Naive thymus-derived CD4-positive, alpha-beta T cell (primary cell): Measurements from ENCODE around the gene ATP8A2. TPM values are rescaled to one million over a fixed set of nuclear protein-coding genes. Genes with fewer than 3 reads are reported as not detected.

Source experiments
- ATAC-seq: fragments of 150-1000 bp; cut with Tn5 transposase; 2 replicates; pipeline ENCODE4 v1.10.0; 2021; ENCODE audit warnings: mild to moderate bottlenecking, moderate library complexity
- CTCF ChIA-PET: fragments of 350-600 bp; sonication (Branson Sonifier 250); formaldehyde crosslinking; loops from one replicate; lab custom pipeline; 2021; ENCODE audit warnings: antibody characterized with exemption; lab: Charles Lee
- POLR2A ChIA-PET: fragments of 350-600 bp; sonication (Branson Sonifier 250); formaldehyde crosslinking; loops from one replicate; lab custom pipeline; 2021; ENCODE audit warnings: antibody characterized with exemption, inconsistent platforms; lab: Charles Lee
- DNase-seq, 9 donors: peaks; one replicate each; pipeline versions ENCODE4 v3.0.0 to v3.0.0-alpha.2; 2020 to 2022; ENCODE audit warnings: mixed read lengths in 1 of 9
- H3K27ac ChIP-seq: one replicate; pipeline ENCODE4 v1.7.0; 2013; ENCODE audit warnings: mild to moderate bottlenecking, low read depth, low read length, moderate library complexity
- H3K27me3 ChIP-seq, 2 donors: one replicate each; pipeline ENCODE4 v1.7.0; 2013; ENCODE audit warnings: low read length in 2 of 2, mild to moderate bottlenecking in 2 of 2, moderate library complexity in 2 of 2; ENCODE audit not compliant: control insufficient read depth in 2 of 2, insufficient read depth in 2 of 2
- H3K36me3 ChIP-seq, 3 experiments: 1 replicate in 2 of 3; 2 replicates in 1 of 3; pipeline ENCODE4 v1.7.0; 2013; ENCODE audit warnings: low read length in 3 of 3, mild to moderate bottlenecking in 3 of 3, moderate library complexity in 1 of 3; ENCODE audit not compliant: insufficient read depth in 3 of 3, control insufficient read depth in 2 of 3
- H3K4me1 ChIP-seq, 2 donors: one replicate each; pipeline ENCODE4 v1.7.0; 2013; ENCODE audit warnings: low read length in 2 of 2, mild to moderate bottlenecking in 2 of 2, moderate library complexity in 1 of 2; ENCODE audit not compliant: control insufficient read depth in 2 of 2, insufficient read depth in 2 of 2
- H3K4me3 ChIP-seq: 2 replicates; pipeline ENCODE4 v1.7.0; 2013; ENCODE audit warnings: mild to moderate bottlenecking, low read length
- H3K9me3 ChIP-seq, 3 experiments: 1 replicate in 2 of 3; 2 replicates in 1 of 3; pipeline ENCODE4 v1.7.0; 2013; ENCODE audit warnings: low read length in 3 of 3; ENCODE audit not compliant: control insufficient read depth in 2 of 3
- H3K27ac Mint-ChIP-seq, 9 donors: one replicate each; pipeline ENCODE4 v1.8.0; 2020 to 2022; ENCODE audit warnings: mixed read lengths in 9 of 9, mild to moderate bottlenecking in 8 of 9, moderate library complexity in 5 of 9, inconsistent platforms in 2 of 9
- H3K27me3 Mint-ChIP-seq, 5 donors: one replicate each; pipeline ENCODE4 v1.8.0; 2021 to 2022; ENCODE audit warnings: mixed read lengths in 5 of 5, mild to moderate bottlenecking in 1 of 5
- H3K36me3 Mint-ChIP-seq, 5 donors: one replicate each; pipeline ENCODE4 v1.8.0; 2020 to 2022; ENCODE audit warnings: mixed read lengths in 5 of 5, mild to moderate bottlenecking in 3 of 5, inconsistent platforms in 1 of 5
- H3K4me1 Mint-ChIP-seq, 7 donors: one replicate each; pipeline ENCODE4 v1.8.0; 2020 to 2022; ENCODE audit warnings: mixed read lengths in 7 of 7, mild to moderate bottlenecking in 3 of 7, inconsistent platforms in 1 of 7
- H3K4me3 Mint-ChIP-seq, 10 donors: one replicate each; pipeline ENCODE4 v1.8.0; 2020 to 2022; ENCODE audit warnings: mild to moderate bottlenecking in 10 of 10, mixed read lengths in 10 of 10, moderate library complexity in 6 of 10, inconsistent platforms in 2 of 10
- H3K9me3 Mint-ChIP-seq, 11 donors: one replicate each; pipeline ENCODE4 v1.8.0; 2020 to 2022; ENCODE audit warnings: mixed read lengths in 11 of 11, mild to moderate bottlenecking in 4 of 11, inconsistent platforms in 1 of 11, moderate library complexity in 1 of 11
- intact Hi-C, 2 donors: fragments of 100-400 bp; cut with micrococcal nuclease; formaldehyde crosslinking; loops; one replicate each; pipeline ENCODE4 v1.15.1; 2023
- polyA plus RNA-seq, 2 donors: library from polyadenylated mRNA; unstranded; fragments of 300-500 nt; fragmentation: Illumina TruSeq; gene quantifications; one replicate each; pipeline ENCODE4 v1.2.3, GENCODE V29; 2021
- total RNA-seq, 6 experiments: library from RNA in 5 of 6; stranded (reverse) in 5 of 6; gene quantifications; 1 replicate in 5 of 6; 2 replicates in 1 of 6; pipeline ENCODE4 v1.2.3 and lab custom pipeline; 2021 to 2026

ATP8A2 gene
- total and polyA plus RNA-seq, 7 experiments from 2014 or later: 0.56 to 2.4 (median 1.2) TPM

DNA sequence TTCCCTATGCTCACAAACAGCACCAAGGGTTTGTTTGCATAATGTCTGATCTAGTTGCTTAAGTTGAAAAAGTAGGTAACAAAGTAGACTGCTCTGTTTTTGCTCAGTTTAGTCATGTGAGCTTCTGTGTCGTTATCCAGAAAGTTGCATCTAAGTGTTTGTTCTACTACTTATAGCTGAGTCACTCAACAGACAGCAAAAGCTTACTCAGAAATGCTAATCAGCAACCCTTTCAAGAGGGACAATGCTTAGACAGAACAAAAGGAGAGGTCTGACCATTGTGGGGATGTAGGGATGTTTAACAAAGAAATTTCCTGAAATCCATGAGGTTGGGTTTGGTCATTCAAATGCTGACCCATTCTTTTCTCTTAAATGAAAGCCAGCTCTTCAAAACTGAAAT lies 106.4 kb downstream of the ATP8A2 start:
- no peak overlapping the region for H3K27ac ChIP-seq
- POLR2A ChIA-PET: no interaction called here
- no peaks in the 10 kb centered on the region for H3K36me3 ChIP-seq
- peaks cover 0 to 7% (median 0%) of the 10 kb centered on the region in 3 experiments for H3K9me3 ChIP-seq
- Mint-ChIP-seq H3K4me3 (no peak overlapping the region), H3K36me3 (peaks cover 0 to 5% (median 0%) of the 10 kb centered on the region in 5 donors), H3K27me3 (peaks cover 0 to 27% (median 20%) of the 10 kb centered on the region in 5 donors), H3K9me3 (peaks cover 0 to 21% (median 11%) of the 10 kb centered on the region in 11 donors), H3K27ac (no peak overlapping the region), H3K4me1 (no peaks in the 10 kb centered on the region)
- ATAC-seq (no peak), DNase-seq (no peak)
- H3K4me1 ChIP-seq: no peaks in the 10 kb centered on the region
- no peaks in the 10 kb centered on the region for H3K27me3 ChIP-seq
- no peak overlapping the region for H3K4me3 ChIP-seq
- CTCF ChIA-PET: no interaction called here
- intact Hi-C loops: no loop called here

DNA sequence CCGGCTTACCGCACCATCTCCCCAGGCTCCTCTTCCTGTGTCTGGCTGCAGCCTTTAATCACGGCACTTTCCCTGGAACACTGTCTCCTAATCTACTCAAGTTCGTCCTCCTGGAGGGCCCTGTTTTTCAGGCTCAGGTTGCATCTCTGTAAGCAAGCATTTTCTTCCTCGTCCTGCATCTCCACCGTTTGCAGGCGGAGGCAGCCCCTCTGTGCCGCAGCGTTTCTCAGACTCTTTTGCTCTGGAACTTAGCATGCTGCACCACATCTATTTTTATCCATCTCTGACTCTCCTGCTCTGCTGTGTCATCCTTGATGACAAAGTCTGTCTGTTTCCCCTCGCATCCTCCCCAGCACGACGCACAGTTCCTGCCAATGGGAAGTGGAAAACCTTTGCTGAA lies 117.5 kb downstream of the ATP8A2 start:
- CTCF ChIA-PET: no interaction called here
- H3K36me3 ChIP-seq: no peaks in the 10 kb centered on the region
- H3K27ac Mint-ChIP-seq: no peak overlapping the region
- ATAC-seq (no peak), DNase-seq (no peak)
- POLR2A ChIA-PET: no interaction called here
- no peaks in the 10 kb centered on the region for H3K36me3 Mint-ChIP-seq
- no peaks in the 10 kb centered on the region for H3K9me3 ChIP-seq
- H3K27me3 ChIP-seq: no peaks in the 10 kb centered on the region
- no peak overlapping the region for H3K4me3 Mint-ChIP-seq
- no peaks in the 10 kb centered on the region for H3K4me1 ChIP-seq
- intact Hi-C loops: no loop called here
- H3K27ac ChIP-seq: no peak overlapping the region
- no peak overlapping the region for H3K4me3 ChIP-seq
- peaks cover 16 to 39% (median 28%) of the 10 kb centered on the region in 5 donors for H3K27me3 Mint-ChIP-seq
- peaks cover 0 to 2% (median 0%) of the 10 kb centered on the region in 11 donors for H3K9me3 Mint-ChIP-seq
- H3K4me1 Mint-ChIP-seq: no peaks in the 10 kb centered on the region

DNA sequence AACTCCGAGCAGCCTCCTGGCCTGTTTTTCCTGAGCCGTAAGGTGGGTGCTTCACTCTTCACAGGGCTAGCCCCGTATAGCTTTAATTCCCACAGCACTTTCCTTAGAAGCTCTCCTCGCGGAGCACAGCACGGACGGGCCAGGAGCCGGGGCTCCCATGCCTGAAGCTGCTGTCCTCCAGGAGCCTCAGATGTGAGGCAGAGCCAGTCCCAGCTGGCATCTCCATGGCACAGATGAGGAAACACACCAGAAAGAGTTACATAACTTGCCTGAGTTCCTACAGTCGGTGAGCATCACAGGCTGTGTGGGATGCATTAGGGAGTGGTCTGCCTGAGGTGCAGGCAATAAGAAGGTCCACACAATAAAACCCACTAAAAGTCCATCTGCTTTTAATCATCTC lies 118.5 kb downstream of the ATP8A2 start:
- ChIA-PET CTCF (no interaction called here), POLR2A (no interaction called here)
- no peaks in the 10 kb centered on the region for H3K4me1 Mint-ChIP-seq
- H3K9me3 ChIP-seq: no peaks in the 10 kb centered on the region
- H3K36me3 Mint-ChIP-seq: no peaks in the 10 kb centered on the region
- no peaks in the 10 kb centered on the region for H3K36me3 ChIP-seq
- H3K9me3 Mint-ChIP-seq: peaks cover 0 to 2% (median 0%) of the 10 kb centered on the region in 11 donors
- no peak overlapping the region for H3K27ac ChIP-seq
- ATAC-seq (no peak), DNase-seq (no peak)
- intact Hi-C loops: no loop called here
- no peaks in the 10 kb centered on the region for H3K27me3 ChIP-seq
- H3K27ac Mint-ChIP-seq: no peak overlapping the region
- no peaks in the 10 kb centered on the region for H3K4me1 ChIP-seq
- peaks cover 17 to 41% (median 34%) of the 10 kb centered on the region in 5 donors for H3K27me3 Mint-ChIP-seq
- H3K4me3 Mint-ChIP-seq: no peak overlapping the region
- no peak overlapping the region for H3K4me3 ChIP-seq

DNA sequence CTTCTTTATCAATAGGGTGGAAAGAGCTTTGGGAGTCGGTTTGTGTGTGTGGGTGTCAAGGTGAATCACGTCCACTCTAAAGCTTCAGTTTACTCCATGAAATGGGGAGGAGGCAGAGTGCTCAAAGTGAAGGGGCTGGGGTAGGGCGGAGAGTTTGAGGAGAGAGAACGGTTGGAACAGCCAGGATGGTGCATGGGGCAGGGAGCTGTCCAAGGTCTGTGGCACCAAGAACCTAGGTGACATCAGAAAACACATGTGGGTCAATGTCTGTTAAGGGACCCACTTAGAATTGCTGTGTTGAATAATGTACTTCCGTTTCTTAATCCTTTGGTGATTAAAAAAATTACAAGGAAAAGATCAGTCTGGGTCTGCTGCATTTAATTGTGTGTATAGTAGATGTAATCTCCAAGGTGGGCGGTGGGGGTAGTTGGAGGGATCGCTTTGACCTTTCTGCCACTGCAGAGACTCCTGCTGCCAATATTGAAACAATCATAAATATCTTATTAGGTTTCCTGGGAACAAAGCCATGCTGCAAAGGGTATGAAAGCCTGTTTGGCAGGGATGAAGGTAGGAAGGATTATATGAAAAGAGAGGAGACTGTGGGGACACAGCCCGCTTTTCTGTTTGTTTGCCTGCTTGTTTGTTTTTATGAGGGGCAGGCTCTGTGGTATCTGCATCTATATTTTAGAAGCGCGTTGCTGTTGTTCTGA lies 122.3 kb downstream of the ATP8A2 start:
- Histone ChIP-seq H3K27ac (no peak overlapping the region), H3K9me3 (no peaks in the 10 kb centered on the region), H3K4me3 (no peak overlapping the region), H3K4me1 (no peaks in the 10 kb centered on the region), H3K27me3 (no peaks in the 10 kb centered on the region), H3K36me3 (no peaks in the 10 kb centered on the region)
- ChIA-PET CTCF (no interaction called here), POLR2A (no interaction called here)
- H3K27me3 Mint-ChIP-seq: peaks cover 16 to 40% (median 32%) of the 10 kb centered on the region in 5 donors
- peaks cover 0 to 2% (median 0%) of the 10 kb centered on the region in 11 donors for H3K9me3 Mint-ChIP-seq
- H3K27ac Mint-ChIP-seq: no peak overlapping the region
- ATAC-seq (no peak), DNase-seq (no peak)
- no peak overlapping the region for H3K4me3 Mint-ChIP-seq
- intact Hi-C loops: no loop called here
- H3K4me1 Mint-ChIP-seq: no peaks in the 10 kb centered on the region
- H3K36me3 Mint-ChIP-seq: no peaks in the 10 kb centered on the region

DNA sequence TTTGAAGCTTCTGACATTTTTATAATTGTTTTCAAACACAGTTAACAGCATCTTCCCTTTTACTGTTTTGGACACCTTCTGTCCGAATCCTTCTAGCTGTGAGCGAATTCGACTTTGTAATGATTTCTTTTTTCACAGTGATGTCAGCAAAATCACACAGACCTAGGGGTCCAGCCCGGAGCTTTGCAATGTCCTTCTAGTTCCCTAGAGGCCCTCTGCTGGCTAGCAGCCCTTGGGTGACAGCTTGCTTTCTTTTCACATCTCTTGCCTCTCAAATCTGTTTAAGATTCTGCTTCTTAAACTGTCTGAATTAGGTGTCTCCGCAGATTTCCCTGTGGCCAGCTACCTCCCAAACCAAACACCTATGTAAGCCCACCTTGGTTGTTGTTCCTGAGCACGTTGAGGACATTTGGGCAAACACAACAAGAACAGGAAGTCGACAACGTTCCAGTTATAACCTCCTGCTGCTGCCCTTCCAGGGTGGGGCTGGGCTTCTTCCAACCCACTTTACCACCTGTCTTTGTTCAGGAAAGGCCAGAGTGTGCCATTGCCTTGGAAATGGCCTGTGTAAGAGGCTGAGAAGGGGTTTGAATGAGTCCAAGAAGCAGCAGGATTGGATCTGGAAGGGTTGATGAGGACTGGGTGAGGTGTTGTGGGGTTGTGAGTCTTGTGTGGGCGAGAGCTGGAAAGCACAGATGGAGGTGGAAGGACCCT lies 123.1 kb downstream of the ATP8A2 start:
- no peaks in the 10 kb centered on the region for H3K27me3 ChIP-seq
- ChIA-PET CTCF (no interaction called here), POLR2A (no interaction called here)
- no peak overlapping the region for H3K27ac ChIP-seq
- DNase-seq (no peak), ATAC-seq (no peak)
- intact Hi-C loops: no loop called here
- H3K36me3 ChIP-seq: no peaks in the 10 kb centered on the region
- H3K4me3 ChIP-seq: no peak overlapping the region
- H3K4me1 Mint-ChIP-seq: no peaks in the 10 kb centered on the region
- no peak overlapping the region for H3K4me3 Mint-ChIP-seq
- H3K4me1 ChIP-seq: no peaks in the 10 kb centered on the region
- no peaks in the 10 kb centered on the region for H3K9me3 ChIP-seq
- H3K9me3 Mint-ChIP-seq: no peaks in the 10 kb centered on the region
- no peak overlapping the region for H3K27ac Mint-ChIP-seq
- H3K27me3 Mint-ChIP-seq: peaks cover 11 to 39% (median 29%) of the 10 kb centered on the region in 5 donors
- no peaks in the 10 kb centered on the region for H3K36me3 Mint-ChIP-seq

DNA sequence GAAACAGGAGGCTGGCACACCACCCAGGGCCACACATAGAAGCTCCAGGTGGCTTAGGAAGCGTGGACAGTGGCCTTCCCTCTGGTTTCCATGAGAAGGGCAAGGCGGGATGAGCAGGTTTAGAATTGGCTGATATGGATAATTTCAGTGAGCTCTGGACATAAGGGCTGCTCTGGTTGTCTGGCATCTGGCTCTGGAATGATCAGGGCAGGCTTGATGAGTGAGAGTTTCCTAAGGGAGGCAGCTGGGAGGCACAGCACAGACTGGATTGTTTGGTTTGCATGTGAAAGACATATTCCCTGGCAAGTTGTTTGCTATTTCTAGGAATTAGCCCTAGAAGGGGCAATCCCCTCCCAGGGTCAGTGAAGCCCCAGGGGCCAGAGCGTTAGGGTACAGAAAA lies 129.5 kb downstream of the ATP8A2 start:
- Mint-ChIP-seq H3K27me3 (peaks cover 6 to 49% (median 23%) of the 10 kb centered on the region in 5 donors), H3K4me1 (no peaks in the 10 kb centered on the region), H3K27ac (no peak overlapping the region), H3K4me3 (no peak overlapping the region), H3K9me3 (peaks cover 0 to 3% (median 0%) of the 10 kb centered on the region in 11 donors), H3K36me3 (no peaks in the 10 kb centered on the region)
- no peaks in the 10 kb centered on the region for H3K9me3 ChIP-seq
- ChIA-PET CTCF (no interaction called here), POLR2A (no interaction called here)
- H3K27ac ChIP-seq: no peak overlapping the region
- no peak for ATAC-seq
- no peaks in the 10 kb centered on the region for H3K27me3 ChIP-seq
- H3K4me1 ChIP-seq: no peaks in the 10 kb centered on the region
- no peak for DNase-seq
- no peak overlapping the region for H3K4me3 ChIP-seq
- intact Hi-C loops: no loop called here
- no peaks in the 10 kb centered on the region for H3K36me3 ChIP-seq
